GM12878 (cell line): ENCODE results near the gene RHBDD1.

Experiments used
- BRCA1 ChIP-seq: IDR thresholded peaks from 2 replicates; pipeline ENCODE4 v1.6.1; 2011; ENCODE audit warnings: low read depth, low read length, improper control_type of control experiment
- CEBPB ChIP-seq, 2 experiments: fragments of 150-350 bp in 1 of 2; IDR thresholded peaks; 2 replicates each; pipeline ENCODE4 v1.6.1; 2012 to 2014; ENCODE audit warnings: low read depth in 2 of 2, low read length in 2 of 2, borderline replicate concordance in 1 of 2, inconsistent platforms in 1 of 2
- KDM1A ChIP-seq: fragments of 200-600 bp; sonication (generic); IDR thresholded peaks from 2 replicates; pipeline ENCODE4 v1.6.1; 2016; ENCODE audit warnings: borderline replicate concordance
- POLR2A ChIP-seq: IDR thresholded peaks from 2 replicates; pipeline ENCODE4 v1.6.1; 2011; ENCODE audit warnings: low read depth, mild to moderate bottlenecking, low read length
- TF ChIP-seq, protein P1 (sequence below): fragments of 450-650 bp; formaldehyde crosslinking; IDR thresholded peaks from 2 replicates; pipeline ENCODE4 v1.4.0; 2022; ENCODE audit warnings: mild to moderate bottlenecking, moderate library complexity
- TF ChIP-seq, protein P2 (sequence below): fragments of 150-350 bp; IDR thresholded peaks from 2 replicates; pipeline ENCODE4 v1.6.1; 2014; ENCODE audit warnings: mild to moderate bottlenecking, low read depth, low read length

DNA sequence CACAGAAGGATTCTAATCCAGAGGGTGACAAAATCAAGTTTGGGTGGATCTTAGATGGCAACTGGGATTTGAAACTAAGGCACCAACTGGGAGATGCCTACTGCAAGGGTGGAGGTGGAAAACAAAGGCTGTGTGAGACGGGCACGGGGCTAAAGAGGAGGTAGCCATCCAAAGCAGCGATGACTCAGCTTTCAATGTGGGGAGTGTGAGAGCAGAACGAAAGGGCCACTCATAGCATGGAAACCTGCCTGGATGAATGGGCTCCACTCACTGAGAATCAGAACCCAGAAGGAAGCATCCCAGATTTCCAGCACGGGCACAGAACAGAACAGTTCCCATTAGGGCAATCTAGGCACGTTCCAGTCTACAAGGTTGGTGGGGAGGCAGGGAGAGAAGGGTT is 168.6 kb downstream of the RHBDD1 start:
- TF ChIP-seq BRCA1 (no peak), POLR2A (no peak), KDM1A (no peak), CEBPB (IDR thresholded peaks at IDR 0.05; ENCODE audit: borderline replicate concordance in 1 of 2, low read depth in 2 of 2, low read length in 2 of 2) (no peak)
- TF ChIP-seq, protein P1, sequence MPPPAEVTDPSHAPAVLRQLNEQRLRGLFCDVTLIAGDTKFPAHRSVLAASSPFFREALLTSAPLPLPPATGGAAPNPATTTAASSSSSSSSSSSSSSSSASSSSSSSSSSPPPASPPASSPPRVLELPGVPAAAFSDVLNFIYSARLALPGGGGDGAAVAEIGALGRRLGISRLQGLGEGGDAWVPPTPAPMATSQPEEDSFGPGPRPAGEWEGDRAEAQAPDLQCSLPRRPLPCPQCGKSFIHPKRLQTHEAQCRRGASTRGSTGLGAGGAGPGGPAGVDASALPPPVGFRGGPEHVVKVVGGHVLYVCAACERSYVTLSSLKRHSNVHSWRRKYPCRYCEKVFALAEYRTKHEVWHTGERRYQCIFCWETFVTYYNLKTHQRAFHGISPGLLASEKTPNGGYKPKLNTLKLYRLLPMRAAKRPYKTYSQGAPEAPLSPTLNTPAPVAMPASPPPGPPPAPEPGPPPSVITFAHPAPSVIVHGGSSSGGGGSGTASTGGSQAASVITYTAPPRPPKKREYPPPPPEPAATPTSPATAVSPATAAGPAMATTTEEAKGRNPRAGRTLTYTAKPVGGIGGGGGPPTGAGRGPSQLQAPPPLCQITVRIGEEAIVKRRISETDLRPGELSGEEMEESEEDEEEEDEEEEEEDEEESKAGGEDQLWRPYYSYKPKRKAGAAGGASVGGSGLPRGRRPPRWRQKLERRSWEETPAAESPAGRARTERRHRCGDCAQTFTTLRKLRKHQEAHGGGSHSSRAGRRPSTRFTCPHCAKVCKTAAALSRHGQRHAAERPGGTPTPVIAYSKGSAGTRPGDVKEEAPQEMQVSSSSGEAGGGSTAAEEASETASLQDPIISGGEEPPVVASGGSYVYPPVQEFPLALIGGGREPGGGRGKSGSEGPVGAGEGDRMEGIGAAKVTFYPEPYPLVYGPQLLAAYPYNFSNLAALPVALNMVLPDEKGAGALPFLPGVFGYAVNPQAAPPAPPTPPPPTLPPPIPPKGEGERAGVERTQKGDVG (CRISPR knock-in tag): no peak
- TF ChIP-seq, protein P2, sequence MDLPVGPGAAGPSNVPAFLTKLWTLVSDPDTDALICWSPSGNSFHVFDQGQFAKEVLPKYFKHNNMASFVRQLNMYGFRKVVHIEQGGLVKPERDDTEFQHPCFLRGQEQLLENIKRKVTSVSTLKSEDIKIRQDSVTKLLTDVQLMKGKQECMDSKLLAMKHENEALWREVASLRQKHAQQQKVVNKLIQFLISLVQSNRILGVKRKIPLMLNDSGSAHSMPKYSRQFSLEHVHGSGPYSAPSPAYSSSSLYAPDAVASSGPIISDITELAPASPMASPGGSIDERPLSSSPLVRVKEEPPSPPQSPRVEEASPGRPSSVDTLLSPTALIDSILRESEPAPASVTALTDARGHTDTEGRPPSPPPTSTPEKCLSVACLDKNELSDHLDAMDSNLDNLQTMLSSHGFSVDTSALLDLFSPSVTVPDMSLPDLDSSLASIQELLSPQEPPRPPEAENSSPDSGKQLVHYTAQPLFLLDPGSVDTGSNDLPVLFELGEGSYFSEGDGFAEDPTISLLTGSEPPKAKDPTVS: no peak
